ENCODE measurements around the gene DNHD1.

DNA sequence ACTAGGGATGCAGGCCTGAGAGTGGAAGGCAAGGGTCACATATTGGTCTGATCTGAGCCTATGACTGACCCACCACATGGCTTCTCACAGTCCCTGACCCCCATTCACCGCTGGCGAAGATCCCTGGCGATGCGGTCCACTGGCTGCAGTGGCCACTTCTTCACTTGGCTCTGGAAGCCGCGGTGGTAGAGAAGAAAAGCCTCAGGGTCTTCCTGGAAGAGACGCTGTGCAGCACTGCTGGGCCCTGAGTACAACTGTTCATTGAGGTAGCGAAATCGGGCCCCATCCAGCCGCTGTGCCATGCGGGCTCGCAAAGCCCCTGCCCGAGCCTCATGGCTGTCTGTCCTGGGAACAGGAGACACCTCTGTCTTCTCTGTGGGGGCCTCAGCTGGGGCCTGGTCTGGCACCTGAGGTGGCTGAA is 104.0 kb downstream of the DNHD1 start:
- TF ChIP-seq, protein P1, sequence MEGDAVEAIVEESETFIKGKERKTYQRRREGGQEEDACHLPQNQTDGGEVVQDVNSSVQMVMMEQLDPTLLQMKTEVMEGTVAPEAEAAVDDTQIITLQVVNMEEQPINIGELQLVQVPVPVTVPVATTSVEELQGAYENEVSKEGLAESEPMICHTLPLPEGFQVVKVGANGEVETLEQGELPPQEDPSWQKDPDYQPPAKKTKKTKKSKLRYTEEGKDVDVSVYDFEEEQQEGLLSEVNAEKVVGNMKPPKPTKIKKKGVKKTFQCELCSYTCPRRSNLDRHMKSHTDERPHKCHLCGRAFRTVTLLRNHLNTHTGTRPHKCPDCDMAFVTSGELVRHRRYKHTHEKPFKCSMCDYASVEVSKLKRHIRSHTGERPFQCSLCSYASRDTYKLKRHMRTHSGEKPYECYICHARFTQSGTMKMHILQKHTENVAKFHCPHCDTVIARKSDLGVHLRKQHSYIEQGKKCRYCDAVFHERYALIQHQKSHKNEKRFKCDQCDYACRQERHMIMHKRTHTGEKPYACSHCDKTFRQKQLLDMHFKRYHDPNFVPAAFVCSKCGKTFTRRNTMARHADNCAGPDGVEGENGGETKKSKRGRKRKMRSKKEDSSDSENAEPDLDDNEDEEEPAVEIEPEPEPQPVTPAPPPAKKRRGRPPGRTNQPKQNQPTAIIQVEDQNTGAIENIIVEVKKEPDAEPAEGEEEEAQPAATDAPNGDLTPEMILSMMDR (IDR thresholded peaks at IDR 0.05; ENCODE audit: poor library complexity), result no peak
- TF ChIP-seq EZH2phosphoT487 (IDR thresholded peaks at IDR 0.05; ENCODE audit: low read depth, severe bottlenecking, unreplicated experiment), result no peak
- TF ChIP-seq EZH2 (IDR thresholded peaks at IDR 0.05; ENCODE audit: borderline replicate concordance), result no peak

All from hepatocyte (in vitro differentiated cells).